Testis (tissue), 3 donors: Measurements from ENCODE around the gene TICRR. TPM values are rescaled to one million over a fixed set of nuclear protein-coding genes. Genes with fewer than 3 reads are reported as not detected.

ENCODE experiments used
- DNase-seq: peaks from one replicate; pipeline ENCODE4 v3.0.0-alpha.2; 2019
- H3K27ac ChIP-seq, 2 donors: fragments of 200-600 bp; sonication (generic); one replicate each; pipeline ENCODE4 v1.5.1; 2019
- H3K27me3 ChIP-seq: fragments of 200-600 bp; sonication (generic); one replicate; pipeline ENCODE4 v1.5.1; 2019
- H3K36me3 ChIP-seq: fragments of 200-600 bp; sonication (generic); one replicate; pipeline ENCODE4 v1.5.1; 2017; ENCODE audit warnings: low read depth; ENCODE audit errors: missing control alignments
- H3K4me1 ChIP-seq: fragments of 200-600 bp; sonication (generic); one replicate; pipeline ENCODE4 v1.5.1; 2019
- H3K4me3 ChIP-seq, 2 donors: fragments of 200-600 bp; sonication (generic); one replicate each; pipeline ENCODE4 v1.5.1; 2017 to 2019
- H3K9me3 ChIP-seq: fragments of 200-600 bp; sonication (generic); one replicate; pipeline ENCODE4 v1.5.1; 2017
- POLR2A ChIP-seq: fragments of 450-650 bp; IDR thresholded peaks from one replicate; pipeline ENCODE4 v1.6.1; 2017; ENCODE audit warnings: antibody characterized with exemption, mild to moderate bottlenecking, moderate library complexity
- WGBS, 2 donors: methylation state at CpG; one replicate each; pipeline ENCODE4 v1.1.5; 2018; 5-methylcytosine and 5-hydroxymethylcytosine counted together
- intact Hi-C: fragments of 100-400 bp; cut with DNase I; formaldehyde crosslinking; loops from one replicate; pipeline ENCODE4 v1.15.1; 2023; ENCODE audit warnings: low total_unique reads
- polyA plus RNA-seq: library from polyadenylated mRNA; stranded (reverse); fragments of 350-450 nt; fragmentation: Illumina TruSeq; extraction: RNeasy Lipid Tissue Mini Kit (QIAGEN cat#74804); gene quantifications from one replicate; pipeline ENCODE4 v1.2.3, GENCODE V29; 2014; ENCODE audit warnings: low read depth, low replicate concordance; ENCODE audit not compliant: insufficient read depth
- total RNA-seq, 2 donors: library from RNA; depleted of rRNA; stranded (reverse); fragments of >200 nt; gene quantifications; one replicate each; pipeline ENCODE4 v1.2.3, GENCODE V29; 2016
- TF ChIP-seq, protein P1 (sequence below), 3 experiments: fragments of 450-650 bp in 2 of 3; fragments of 200-600 bp in 1 of 3; sonication (generic) in 1 of 3; IDR thresholded peaks; one replicate each; pipeline ENCODE4 v1.5.1; 2016 to 2019; ENCODE audit warnings: antibody characterized with exemption in 3 of 3, mild to moderate bottlenecking in 2 of 3, moderate library complexity in 1 of 3

Gene TICRR
- total and polyA plus RNA-seq, 3 donors from 2014 or later = 3.0 to 8.4 (median 7.7) TPM

DNA sequence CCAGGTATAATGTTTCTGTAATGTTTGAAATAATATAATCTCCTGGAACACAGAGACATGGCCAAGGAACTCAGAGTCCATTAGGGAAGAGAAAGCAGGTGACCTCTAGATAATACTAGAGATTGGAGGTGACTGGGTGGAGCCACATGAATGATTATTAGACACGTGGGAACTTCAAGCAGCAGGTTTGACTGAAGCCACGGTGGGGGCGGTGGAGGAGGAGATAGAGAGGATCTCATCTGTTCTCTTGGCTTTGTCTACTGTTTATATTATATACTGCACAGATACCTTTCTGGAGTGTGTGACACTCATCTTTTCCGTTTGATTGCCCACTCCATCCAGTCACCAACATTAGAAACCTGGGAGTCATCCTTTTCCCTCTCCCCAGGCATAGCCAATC, 46.3 kb downstream of the TICRR start:
- WGBS, 2 donors = 67 to 75% methylated on average over 4 of the region's 4 CpGs
- no peaks in the 10 kb centered on the region for H3K9me3 ChIP-seq
- TF ChIP-seq, protein P1, sequence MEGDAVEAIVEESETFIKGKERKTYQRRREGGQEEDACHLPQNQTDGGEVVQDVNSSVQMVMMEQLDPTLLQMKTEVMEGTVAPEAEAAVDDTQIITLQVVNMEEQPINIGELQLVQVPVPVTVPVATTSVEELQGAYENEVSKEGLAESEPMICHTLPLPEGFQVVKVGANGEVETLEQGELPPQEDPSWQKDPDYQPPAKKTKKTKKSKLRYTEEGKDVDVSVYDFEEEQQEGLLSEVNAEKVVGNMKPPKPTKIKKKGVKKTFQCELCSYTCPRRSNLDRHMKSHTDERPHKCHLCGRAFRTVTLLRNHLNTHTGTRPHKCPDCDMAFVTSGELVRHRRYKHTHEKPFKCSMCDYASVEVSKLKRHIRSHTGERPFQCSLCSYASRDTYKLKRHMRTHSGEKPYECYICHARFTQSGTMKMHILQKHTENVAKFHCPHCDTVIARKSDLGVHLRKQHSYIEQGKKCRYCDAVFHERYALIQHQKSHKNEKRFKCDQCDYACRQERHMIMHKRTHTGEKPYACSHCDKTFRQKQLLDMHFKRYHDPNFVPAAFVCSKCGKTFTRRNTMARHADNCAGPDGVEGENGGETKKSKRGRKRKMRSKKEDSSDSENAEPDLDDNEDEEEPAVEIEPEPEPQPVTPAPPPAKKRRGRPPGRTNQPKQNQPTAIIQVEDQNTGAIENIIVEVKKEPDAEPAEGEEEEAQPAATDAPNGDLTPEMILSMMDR (IDR thresholded peaks at IDR 0.05) = no peak
- TF ChIP-seq POLR2A = no peak
- DNase-seq = no peak
- H3K4me1 ChIP-seq = no peaks in the 10 kb centered on the region
- H3K4me3 ChIP-seq = no peak overlapping the region
- no peak overlapping the region for H3K27ac ChIP-seq
- no peaks in the 10 kb centered on the region for H3K36me3 ChIP-seq
- no peaks in the 10 kb centered on the region for H3K27me3 ChIP-seq
- intact Hi-C loops = no loop called here

DNA sequence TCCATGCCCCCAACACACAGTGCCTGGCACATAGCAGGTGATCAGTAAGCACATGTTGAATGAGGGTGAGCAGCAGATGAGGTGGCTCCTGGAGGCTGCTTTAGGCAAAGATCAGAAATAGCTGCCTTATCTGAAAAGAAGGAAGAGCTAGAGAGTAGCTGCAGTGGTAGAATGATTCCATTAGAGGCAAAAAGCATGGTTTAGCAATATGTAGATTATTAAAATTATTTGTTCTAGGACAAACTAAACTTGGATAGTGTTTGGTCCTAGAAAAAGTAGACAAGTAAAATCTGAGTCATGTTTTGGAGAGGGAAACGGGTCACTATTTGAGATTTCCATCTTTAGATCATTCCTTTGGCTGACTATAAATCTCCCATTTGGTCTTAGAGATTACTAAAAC, 47.9 kb downstream of the TICRR start:
- Histone ChIP-seq H3K36me3 (no peaks in the 10 kb centered on the region), H3K4me3 (no peak overlapping the region), H3K9me3 (no peaks in the 10 kb centered on the region), H3K4me1 (no peaks in the 10 kb centered on the region), H3K27ac (no peak overlapping the region), H3K27me3 (no peaks in the 10 kb centered on the region)
- DNase-seq = no peak
- WGBS, 2 donors = 70 to 73% methylated on average over 1 of the region's 1 CpG
- intact Hi-C loops = no loop called here
- no peak for TF ChIP-seq POLR2A
- TF ChIP-seq, protein P1 (IDR thresholded peaks at IDR 0.05) = no peak

DNA sequence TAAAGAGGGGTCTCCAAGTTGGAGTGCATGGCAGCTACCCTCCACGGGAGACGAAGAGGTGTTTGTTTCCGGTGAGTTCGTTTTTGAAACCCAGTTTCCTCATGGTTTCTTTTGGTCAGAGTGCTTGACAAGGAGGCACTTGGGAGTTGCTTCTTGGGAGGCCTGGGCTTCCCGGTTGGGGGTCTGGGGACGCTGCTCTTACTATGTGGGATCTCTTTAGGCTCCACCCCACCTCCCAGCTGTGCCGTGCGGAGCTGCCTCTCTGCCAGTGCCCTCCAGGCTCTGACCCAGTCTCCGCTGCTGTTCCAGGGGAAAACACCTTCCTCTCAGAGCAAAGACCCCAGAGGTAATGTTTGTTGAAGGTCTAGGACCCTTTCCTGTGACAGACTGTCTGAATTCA, 50.4 kb downstream of the TICRR start:
- 91 to 94% methylated on average over 4 to 9 of the region's 9 CpGs for WGBS, 2 donors
- Histone ChIP-seq H3K36me3 (no peaks in the 10 kb centered on the region), H3K9me3 (no peaks in the 10 kb centered on the region), H3K4me1 (no peaks in the 10 kb centered on the region), H3K27me3 (no peaks in the 10 kb centered on the region), H3K27ac (no peak overlapping the region), H3K4me3 (no peak overlapping the region)
- TF ChIP-seq, protein P1 (IDR thresholded peaks at IDR 0.05) = no peak
- no peak for TF ChIP-seq POLR2A
- DNase-seq = no peak
- intact Hi-C loops = no loop called here

DNA sequence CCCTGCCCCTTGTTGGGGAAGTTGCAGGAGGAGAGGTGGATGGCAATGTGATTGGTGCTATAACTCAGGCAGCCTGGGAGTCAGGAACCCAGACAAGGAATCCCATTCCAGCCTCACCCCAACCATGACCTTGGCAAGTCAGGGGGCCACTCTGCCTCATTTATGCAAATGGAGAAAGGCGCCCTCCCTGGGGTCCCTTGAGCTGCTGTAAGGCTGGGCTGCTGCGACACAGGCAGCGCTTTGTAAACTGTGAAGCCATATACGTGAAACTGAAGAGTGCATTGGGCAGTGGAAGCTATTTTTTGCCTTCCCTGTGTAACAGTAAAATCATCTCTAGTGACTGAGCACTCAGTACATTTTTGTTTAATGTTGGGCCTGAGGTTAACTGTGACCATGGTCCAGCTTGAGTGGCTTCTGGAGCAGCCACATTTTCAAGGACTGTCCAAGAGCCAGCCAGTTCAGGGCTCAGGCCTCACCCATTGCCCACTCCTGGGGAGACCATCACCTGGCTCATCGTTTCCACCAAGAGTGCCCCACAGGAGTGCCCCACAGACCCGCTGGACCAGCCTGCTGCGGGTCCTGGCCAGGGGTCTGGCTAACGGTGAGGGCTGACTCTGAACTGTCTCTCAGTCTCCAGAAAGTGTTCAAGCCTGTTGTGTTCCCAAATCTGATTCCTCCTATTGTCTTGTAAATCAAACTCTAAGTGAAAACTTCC, 52.1 kb downstream of the TICRR start:
- Histone ChIP-seq H3K4me3 (no peak overlapping the region), H3K27ac (no peak overlapping the region), H3K9me3 (no peaks in the 10 kb centered on the region), H3K4me1 (no peaks in the 10 kb centered on the region), H3K27me3 (no peaks in the 10 kb centered on the region), H3K36me3 (no peaks in the 10 kb centered on the region)
- intact Hi-C loops = no loop called here
- WGBS, 2 donors = 94 to 96% methylated on average over 8 of the region's 8 CpGs
- DNase-seq = no peak
- TF ChIP-seq, protein P1 (IDR thresholded peaks at IDR 0.05) = no peak
- no peak for TF ChIP-seq POLR2A

DNA sequence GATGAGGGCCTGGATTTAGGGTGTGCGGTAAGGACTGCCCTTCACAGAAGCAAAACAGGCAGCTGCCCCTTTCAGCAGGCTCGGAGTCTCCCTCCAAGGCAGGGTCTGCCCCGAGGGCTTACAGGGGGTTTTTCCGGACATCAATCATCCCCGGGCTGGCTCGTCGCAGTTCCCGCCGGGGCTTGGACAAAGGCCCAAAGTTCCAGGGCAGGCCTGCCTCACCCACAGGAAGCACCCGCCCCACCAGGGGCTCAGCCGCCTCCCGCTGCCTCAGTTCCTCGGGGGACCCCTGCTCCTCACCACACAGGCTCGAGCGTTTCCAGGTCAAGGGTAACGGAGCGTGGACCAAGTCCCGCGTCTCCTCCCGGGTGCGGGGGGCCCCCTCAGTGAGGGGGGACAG, 53.0 kb downstream of the TICRR start:
- H3K27ac ChIP-seq = no peak overlapping the region
- intact Hi-C loops = no loop called here
- H3K36me3 ChIP-seq = no peaks in the 10 kb centered on the region
- no peaks in the 10 kb centered on the region for H3K9me3 ChIP-seq
- no peaks in the 10 kb centered on the region for H3K4me1 ChIP-seq
- H3K27me3 ChIP-seq = no peaks in the 10 kb centered on the region
- no peak overlapping the region for H3K4me3 ChIP-seq
- TF ChIP-seq, protein P1 (IDR thresholded peaks at IDR 0.05) = no peak
- TF ChIP-seq POLR2A = no peak
- WGBS, 2 donors = 90 to 92% methylated on average over 16 to 21 of the region's 21 CpGs
- DNase-seq = no peak
